Measurements from ENCODE around the gene BCL11A. TPM values are rescaled to one million over a fixed set of nuclear protein-coding genes. Genes with fewer than 3 reads are reported as not detected.

The BCL11A gene
- total and polyA plus RNA-seq, 7 donors = 3.6 to 39.6 (median 16.3) TPM

- Histone ChIP-seq H3K27ac (peak overlapping the region in 3 of 4 donors; percentile 69 to 75 (median 70)), H3K36me3 (no peaks in the 10 kb centered on the region), H3K4me3 (peak overlapping the region in 2 of 4 donors; percentile 6 to 18), H3K27me3 (no peaks in the 10 kb centered on the region), H3K9me3 (no peaks in the 10 kb centered on the region), H3K4me1 (peaks cover 0 to 100% (median 87%) of the 10 kb centered on the region in 4 donors)
- DNase-seq = no peak
- intact Hi-C loops (cut with DNase I) = loop anchor here (5.0 kb wide), 1 partner anchor 56 kb away; no protein-coding TSS in a partner anchor
- 24 to 51% methylated on average over 13 of the region's 13 CpGs for WGBS, 2 donors
- TF ChIP-seq POLR2AphosphoS5 (IDR thresholded peaks at IDR 0.05) (peak in 1 of 4 donors; percentile 22), POLR2A (IDR thresholded peaks at IDR 0.05) (no peak)
These were observed 20.1 kb downstream of the BCL11A start for GRCh38 chr2:60533101-60534051.

GRCh38 chr2:60532421-60532820 lies 21.0 kb downstream of the BCL11A start:
- H3K27me3 ChIP-seq = no peaks in the 10 kb centered on the region
- H3K4me1 ChIP-seq = peaks cover 0 to 98% (median 88%) of the 10 kb centered on the region in 4 donors
- no peak for TF ChIP-seq EP300 (IDR thresholded peaks at IDR 0.05)
- TF ChIP-seq POLR2A (IDR thresholded peaks at IDR 0.05) = no peak
- TF ChIP-seq POLR2AphosphoS5 (IDR thresholded peaks at IDR 0.05) = no peak
- no peak for TF ChIP-seq CTCF (IDR thresholded peaks at IDR 0.05)
- DNase-seq = no peak
- intact Hi-C loops (cut with DNase I) = loop anchor here (5.0 kb wide), 1 partner anchor 55 kb away; no protein-coding TSS in a partner anchor
- peak overlapping the region in 3 of 4 donors; percentile 69 to 75 (median 70) for H3K27ac ChIP-seq
- no peaks in the 10 kb centered on the region for H3K9me3 ChIP-seq
- no peak overlapping the region for H3K4me3 ChIP-seq
- WGBS, 2 donors = 32 to 76% methylated on average over 3 of the region's 3 CpGs
- H3K36me3 ChIP-seq = no peaks in the 10 kb centered on the region

GRCh38 chr2:60531701-60532133 lies 21.7 kb downstream of the BCL11A start:
- Histone ChIP-seq H3K36me3 (no peaks in the 10 kb centered on the region), H3K27me3 (no peaks in the 10 kb centered on the region), H3K9me3 (no peaks in the 10 kb centered on the region), H3K27ac (peak overlapping the region in 3 of 4 donors; percentile 69 to 75 (median 70)), H3K4me3 (no peak overlapping the region), H3K4me1 (peaks cover 0 to 91% (median 81%) of the 10 kb centered on the region in 4 donors)
- TF ChIP-seq POLR2AphosphoS5 (IDR thresholded peaks at IDR 0.05) = no peak
- TF ChIP-seq CTCF (IDR thresholded peaks at IDR 0.05) = no peak
- TF ChIP-seq POLR2A (IDR thresholded peaks at IDR 0.05) = no peak
- TF ChIP-seq EP300 (IDR thresholded peaks at IDR 0.05) = no peak
- intact Hi-C loops (cut with DNase I) = loop anchor here (5.0 kb wide), 1 partner anchor 54 kb away; no protein-coding TSS in a partner anchor
- 24 to 57% methylated on average over 12 of the region's 12 CpGs for WGBS, 2 donors
- peak; percentile 55 for DNase-seq

- Histone ChIP-seq H3K4me1 (peaks cover 0 to 82% (median 72%) of the 10 kb centered on the region in 4 donors), H3K27me3 (no peaks in the 10 kb centered on the region), H3K4me3 (peak overlapping the region in 3 of 4 donors; percentile 17 to 25 (median 18)), H3K36me3 (no peaks in the 10 kb centered on the region), H3K9me3 (no peaks in the 10 kb centered on the region), H3K27ac (peak overlapping the region in 3 of 4 donors; percentile 69 to 75 (median 70))
- peak; percentile 85 for DNase-seq
- TF ChIP-seq POLR2A (IDR thresholded peaks at IDR 0.05) (no peak), POLR2AphosphoS5 (IDR thresholded peaks at IDR 0.05) (peak in 2 of 4 donors; percentile 8 to 14)
- intact Hi-C loops (cut with DNase I) = loop anchor here (5.0 kb wide), 1 partner anchor 53 kb away; no protein-coding TSS in a partner anchor
- WGBS, 2 donors = 6 to 24% methylated on average over 12 of the region's 12 CpGs
These were observed 22.7 kb downstream of the BCL11A start for GRCh38 chr2:60530660-60531281.

- intact Hi-C loops (cut with DNase I) = loop anchor here (5.0 kb wide), 1 partner anchor 53 kb away; no protein-coding TSS in a partner anchor
- H3K4me3 ChIP-seq = peak overlapping the region in 3 of 4 donors; percentile 17 to 25 (median 18)
- H3K27ac ChIP-seq = peak overlapping the region in 3 of 4 donors; percentile 69 to 75 (median 70)
These were observed 23.4 kb downstream of the BCL11A start for GRCh38 chr2:60529785-60530627.

More at GRCh38 chr2:60529785-60530627, 23.4 kb downstream of the BCL11A start:
- DNase-seq = peak; percentile 29
- Histone ChIP-seq H3K9me3 (no peaks in the 10 kb centered on the region), H3K36me3 (no peaks in the 10 kb centered on the region), H3K27me3 (no peaks in the 10 kb centered on the region), H3K4me1 (peaks cover 0 to 82% (median 65%) of the 10 kb centered on the region in 4 donors)
- TF ChIP-seq POLR2AphosphoS5 (IDR thresholded peaks at IDR 0.05) (no peak), POLR2A (IDR thresholded peaks at IDR 0.05) (no peak), CTCF (IDR thresholded peaks at IDR 0.05) (no peak)
- WGBS, 2 donors = 13 to 42% methylated on average over 17 of the region's 17 CpGs
